NCI-H1417 treated with DMSO at 0.1 percent for 48 hours (cell line): ENCODE data around the gene OR9A4.

Experiments used
- DNase-seq: peaks from one replicate; lab custom pipeline; 2025; lab: John Stamatoyannopoulos, UW

The OR9A4 gene

DNA sequence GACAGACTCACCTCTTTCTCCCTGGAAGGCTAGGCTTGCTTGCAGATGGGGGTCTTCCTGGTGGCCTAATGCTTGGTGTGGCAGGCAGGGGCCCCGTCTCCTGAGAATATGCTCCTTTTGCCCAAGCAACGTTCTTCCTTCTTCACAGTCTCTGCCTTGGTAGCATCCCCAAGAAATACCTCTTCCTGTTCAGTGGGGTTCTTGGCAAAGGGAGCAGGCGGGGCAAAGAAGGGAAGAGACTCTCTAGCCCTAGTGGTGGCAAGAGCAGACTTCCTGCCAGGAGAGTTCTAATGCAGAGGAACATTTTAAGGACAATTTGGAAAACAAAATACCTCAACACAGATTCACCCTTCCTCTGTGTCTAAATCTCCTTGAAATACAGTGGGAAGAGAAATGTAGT, 30.6 kb downstream of the OR9A4 start, which contains the start of gene CLEC5A:
TSS of gene CLEC5A (minus strand) at position 179 of the 400 bp plus-strand sequence. CDS start 682 bp downstream, outside the sequence.
- no peak for DNase-seq

DNA sequence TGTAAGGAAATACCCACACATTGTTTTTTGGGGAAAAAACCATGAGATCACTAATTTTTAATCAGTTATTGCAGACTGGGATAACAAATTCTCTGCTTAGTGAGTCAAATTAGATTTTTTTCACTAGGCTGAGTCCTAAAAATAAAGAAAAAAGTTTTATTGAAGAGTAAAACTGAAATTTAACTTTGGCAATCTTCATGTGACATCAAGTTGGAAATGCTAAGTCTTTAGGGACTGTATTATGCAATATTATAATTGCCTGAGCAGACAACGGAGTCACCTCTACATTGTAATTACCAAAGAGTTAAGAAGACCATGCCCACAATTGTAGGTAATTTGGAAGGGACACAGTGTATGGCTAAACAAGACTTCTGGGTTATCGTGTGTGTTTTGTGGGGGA, 32.8 kb downstream of the OR9A4 start:
- no peak for DNase-seq

DNA sequence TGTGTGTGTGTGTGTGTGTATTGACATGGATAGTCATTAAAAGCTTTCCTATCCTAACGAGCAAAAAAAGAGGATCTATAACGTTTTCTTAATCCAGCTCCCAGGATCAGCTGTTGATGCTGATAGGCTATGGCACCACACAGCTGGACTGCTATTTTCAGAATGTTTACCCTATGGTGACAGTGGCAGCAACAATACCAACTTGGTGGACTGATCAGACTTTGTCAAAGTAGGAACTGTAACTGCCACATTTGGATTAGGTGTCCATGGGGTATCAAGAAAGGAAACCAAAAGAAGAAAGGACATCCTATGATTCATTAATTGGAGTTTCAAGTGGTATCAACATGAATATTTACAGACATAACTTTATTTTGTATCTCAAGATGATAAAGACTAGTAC, 33.3 kb downstream of the OR9A4 start:
- DNase-seq = no peak

DNA sequence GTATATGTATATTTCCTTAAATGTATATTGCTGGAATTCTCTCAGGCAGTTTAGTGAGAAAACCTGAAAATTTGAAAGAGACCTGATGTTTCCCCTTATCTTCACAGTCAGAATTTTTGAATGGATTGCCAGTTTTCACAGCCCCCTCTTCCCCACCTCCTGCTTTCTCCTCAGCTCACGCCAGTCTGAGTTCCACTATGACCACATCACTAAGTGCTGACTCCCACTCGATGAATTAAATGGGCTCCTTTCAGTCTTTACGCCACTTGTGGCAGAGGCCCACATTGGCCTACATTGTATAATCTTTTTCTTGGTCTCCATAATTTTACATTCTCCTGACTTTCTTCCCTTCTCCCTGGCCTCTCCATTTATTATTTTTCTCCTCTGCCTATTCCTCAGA, 33.7 kb downstream of the OR9A4 start:
- DNase-seq = no peak

DNA sequence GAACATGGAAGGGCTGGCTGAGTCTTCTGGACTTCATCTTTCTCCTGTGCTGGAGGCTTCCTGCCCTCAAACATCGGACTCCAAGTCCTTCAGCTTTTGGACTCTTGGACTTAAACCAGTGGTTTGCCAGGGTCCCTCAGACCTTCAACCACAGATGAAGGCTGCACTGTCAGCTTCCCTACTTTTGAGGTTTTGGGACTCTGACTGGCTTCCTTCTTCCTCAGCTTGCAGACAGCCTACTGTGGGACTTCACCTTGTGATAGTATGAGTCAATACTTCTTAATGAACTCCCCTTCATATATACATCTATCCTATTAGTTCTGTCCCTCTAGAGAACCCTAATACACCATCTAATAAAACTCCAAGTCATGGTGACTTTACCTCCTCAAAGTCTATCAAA, 34.6 kb downstream of the OR9A4 start:
- no peak for DNase-seq

DNA sequence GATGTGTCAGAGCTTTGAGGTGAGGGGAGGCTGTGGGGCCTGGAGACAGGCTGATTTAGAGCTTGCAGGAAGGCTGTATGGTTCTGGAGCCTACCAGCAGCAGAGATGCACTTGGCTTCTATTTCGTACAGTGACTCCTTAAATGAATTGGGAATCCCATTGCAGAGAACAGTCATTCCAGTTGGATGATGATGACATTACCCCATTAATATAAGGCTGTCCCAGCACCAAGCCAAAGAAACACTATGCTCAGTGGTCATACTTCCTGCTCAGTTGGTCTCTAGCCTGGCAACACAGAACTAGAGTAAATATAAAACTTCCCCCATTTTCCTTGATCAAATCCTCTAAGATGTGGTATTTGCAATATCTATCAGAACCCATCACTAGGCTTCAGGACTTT, 36.3 kb downstream of the OR9A4 start:
- DNase-seq = no peak

DNA sequence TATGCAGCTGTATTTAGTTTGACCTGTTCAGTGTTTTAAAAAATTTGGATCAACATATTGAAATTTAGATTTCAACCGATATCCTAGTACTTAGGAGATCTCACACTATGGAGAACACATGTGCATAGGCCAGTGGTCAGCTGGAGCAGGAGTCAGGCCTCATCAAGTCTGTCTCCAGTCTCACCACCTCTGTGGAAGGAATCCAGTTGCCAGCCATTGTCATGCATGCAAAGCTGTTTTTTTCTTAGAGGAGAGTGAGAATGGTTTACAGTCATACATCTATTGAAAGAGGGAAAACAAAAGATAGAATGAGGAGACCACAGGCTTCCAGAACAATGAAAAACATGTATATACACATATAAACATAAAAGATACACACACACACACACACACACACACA, 38.1 kb downstream of the OR9A4 start:
- DNase-seq = no peak

DNA sequence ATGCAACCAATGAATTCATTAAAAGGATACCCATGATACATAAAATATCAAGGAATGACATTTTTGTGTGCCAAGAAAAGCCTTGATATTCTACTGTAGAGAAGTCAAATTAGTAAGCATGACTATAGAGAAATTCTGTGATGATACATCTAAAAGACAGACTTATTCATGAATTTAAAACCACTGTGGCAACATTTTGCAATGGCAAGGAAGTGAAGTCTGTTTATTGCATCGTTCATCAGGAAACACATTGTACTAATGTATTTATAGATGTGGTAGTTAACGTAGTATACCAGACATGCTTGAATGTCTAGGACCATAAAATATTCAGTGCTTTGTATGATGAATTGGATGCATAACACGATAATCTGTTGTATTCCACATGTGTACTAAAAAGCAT, 39.9 kb downstream of the OR9A4 start:
- DNase-seq = no peak

DNA sequence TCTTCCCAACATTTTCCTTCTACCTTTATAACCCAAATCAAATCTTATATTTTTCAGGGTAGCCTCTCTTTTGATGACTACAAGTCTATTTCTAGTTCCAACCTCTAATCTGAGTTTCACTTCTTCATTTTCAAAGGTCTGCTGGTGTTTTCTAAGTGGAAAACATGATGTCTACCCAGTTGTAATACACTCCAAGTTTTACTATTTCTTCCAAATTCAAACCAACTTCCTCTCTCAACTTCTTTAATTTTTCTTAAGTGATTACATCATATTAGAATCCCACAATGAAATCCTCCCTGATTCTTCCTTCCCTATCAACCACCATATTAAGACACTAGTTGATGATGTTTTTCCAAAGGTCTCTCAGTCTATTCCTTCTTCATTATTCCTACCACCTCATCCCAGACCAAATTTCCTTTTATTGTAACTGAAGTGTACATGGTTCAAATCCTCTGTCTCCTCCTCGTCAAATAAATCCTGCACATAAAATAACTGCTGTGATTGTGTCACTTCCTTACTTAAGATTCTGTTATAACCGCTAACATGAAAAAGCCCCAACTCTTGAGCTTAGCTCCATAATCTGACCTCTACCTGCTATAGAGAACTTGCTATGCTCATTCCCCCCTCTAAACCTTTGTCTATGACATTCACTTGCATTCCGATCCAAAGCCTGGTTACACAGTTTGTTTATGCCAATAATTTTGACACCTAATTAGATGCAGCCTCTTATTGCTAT, 44.7 kb downstream of the OR9A4 start:
- no peak for DNase-seq
